ENCODE data around the gene MARCKSL1. TPM values are rescaled to one million over a fixed set of nuclear protein-coding genes. Genes with fewer than 3 reads are reported as not detected.

The MARCKSL1 gene
- total and polyA plus RNA-seq, 2 donors (not counting 1 experiment from before 2014, with no cell fraction given) = 73.2 to 106 TPM

- H3K27ac Mint-ChIP-seq = no peak overlapping the region
Observed at GRCh38 chr1:32341186-32341757, 5.2 kb upstream of the MARCKSL1 start.

More at GRCh38 chr1:32341186-32341757, 5.2 kb upstream of the MARCKSL1 start:
- no peak overlapping the region for H3K4me3 Mint-ChIP-seq
- no peaks in the 10 kb centered on the region for H3K27me3 Mint-ChIP-seq
- H3K9me3 ChIP-seq (ENCODE audit: control extremely low read depth in 1 of 3, control insufficient read depth in 2 of 3, insufficient read depth in 1 of 3, low read length in 2 of 3) = no peaks in the 10 kb centered on the region
- H3K79me2 ChIP-seq (ENCODE audit: control insufficient read depth, insufficient read depth, low read length) = peaks cover 11% of the 10 kb centered on the region
- no peaks in the 10 kb centered on the region for H3K36me3 ChIP-seq (replicated peaks in 1 of 2; ENCODE audit: control extremely low read depth in 1 of 2, control insufficient read depth in 1 of 2, extremely low read depth in 1 of 2, insufficient read depth in 2 of 2, low read length in 1 of 2)
- no peaks in the 10 kb centered on the region for H3K9me3 Mint-ChIP-seq (ENCODE audit: insufficient read depth)
- H3K4me2 ChIP-seq (replicated peaks; ENCODE audit: low read depth, low read length, poor library complexity, severe bottlenecking) = no peak overlapping the region
- peaks cover 41% of the 10 kb centered on the region for H3K4me1 Mint-ChIP-seq
- no peak overlapping the region for H3K4me3 ChIP-seq (ENCODE audit: control extremely low read depth in 1 of 5, extremely low read depth in 1 of 5, insufficient read depth in 1 of 5, low read depth in 2 of 5, low read length in 4 of 5)
- H3K27me3 ChIP-seq (replicated peaks in 1 of 4; ENCODE audit: control extremely low read depth in 1 of 4, control insufficient read depth in 3 of 4, insufficient read depth in 4 of 4, low read length in 3 of 4) = no peaks in the 10 kb centered on the region
- no peak for ATAC-seq (ENCODE audit: low read depth)
- H2AFZ ChIP-seq (ENCODE audit: insufficient read depth, low read depth, low read length, poor library complexity, severe bottlenecking) = no peak overlapping the region
- no peak for DNase-seq
- no peak overlapping the region for H3K9ac ChIP-seq (ENCODE audit: low read length)
- POLR2A ChIA-PET = interaction anchor here (1.1 kb wide), 1 partner anchor 19 kb away, joined by 3 read pairs; no protein-coding TSS in a partner anchor
- intact Hi-C loops (cut with micrococcal nuclease) = no loop called here
- peaks cover 18% of the 10 kb centered on the region for H4K20me1 ChIP-seq (ENCODE audit: control insufficient read depth, insufficient read depth, low read length, poor library complexity, severe bottlenecking)
- WGBS (ENCODE audit: insufficient coverage) = 98% methylated on average over 10 of the region's 11 CpGs
- no peak overlapping the region for H3K27ac ChIP-seq (ENCODE audit: low read length in 2 of 2)
- no peak for TF ChIP-seq CTCF (IDR thresholded peaks at IDR 0.05)
- no peak for TF ChIP-seq EZH2 (IDR thresholded peaks at IDR 0.05; ENCODE audit: borderline replicate concordance, insufficient read depth, low read depth, low read length, poor library complexity, severe bottlenecking)
- CTCF ChIA-PET = interaction anchor here (1.0 to 2.7 kb wide), 3 partner anchors 9 to 24 kb away, joined by 3 to 8 read pairs (median 4); no protein-coding TSS in a partner anchor
- peaks cover 39 to 41% of the 10 kb centered on the region in 2 donors for H3K4me1 ChIP-seq (ENCODE audit: control insufficient read depth in 2 of 2, insufficient read depth in 2 of 2, low read length in 2 of 2)

Measured in B cell (primary cell).